Panc1 (cell line): ENCODE measurements around the gene TRO. TPM values are rescaled to one million over a fixed set of nuclear protein-coding genes. Genes with fewer than 3 reads are reported as not detected.

Source experiments
- ATAC-seq: fragments of 200-7000 bp; cut with Tn5 transposase; 2 replicates; pipeline ENCODE4 v1.9.1; 2020; ENCODE audit warnings: mild to moderate bottlenecking, moderate library complexity
- BruUV-seq: library from RNA; stranded (reverse); fragments of 400-500 nt; replicated peaks from 2 replicates; lab custom pipeline; 2021; lab: Mats Ljungman, UMichigan
- CTCF ChIA-PET: fragments of 300-600 bp; sonication (Branson Sonifier 250); formaldehyde crosslinking; loops from one replicate; lab custom pipeline; 2022; ENCODE audit warnings: antibody characterized with exemption; lab: Charles Lee
- POLR2A ChIA-PET: fragments of 300-600 bp; sonication (Branson Sonifier 250); formaldehyde crosslinking; loops from one replicate; lab custom pipeline; 2022; ENCODE audit warnings: antibody characterized with exemption; lab: Charles Lee
- DNase-seq: peaks from one replicate; pipeline ENCODE4 v3.0.0-alpha.2; 2010; ENCODE audit warnings: low read depth, low spot score
- H3K27ac ChIP-seq: 2 replicates; pipeline ENCODE4 v1.5.1; 2011; ENCODE audit warnings: mild to moderate bottlenecking, low read length, inconsistent platforms
- H3K27me3 ChIP-seq: fragments of 200-500 bp; sonication (Bioruptor generic); 2 replicates; pipeline ENCODE4 v1.6.0; 2014; ENCODE audit warnings: low read length, inconsistent platforms; ENCODE audit not compliant: control insufficient read depth, insufficient read depth
- H3K36me3 ChIP-seq: fragments of 200-500 bp; sonication (Bioruptor generic); 2 replicates; pipeline ENCODE4 v1.5.1; 2014; ENCODE audit warnings: inconsistent platforms, mild to moderate bottlenecking, low read length, moderate library complexity; ENCODE audit not compliant: control insufficient read depth, insufficient read depth
- H3K4me1 ChIP-seq: 2 replicates; pipeline ENCODE4 v1.5.1; 2011; ENCODE audit warnings: inconsistent platforms, mild to moderate bottlenecking, low read length, moderate library complexity; ENCODE audit not compliant: control insufficient read depth, insufficient read depth
- H3K4me3 ChIP-seq, 2 experiments: 2 replicates each; pipeline ENCODE4 v1.5.1; 2011 to 2012; ENCODE audit warnings: low read depth in 2 of 2, low read length in 2 of 2, mild to moderate bottlenecking in 2 of 2, inconsistent platforms in 1 of 2, moderate library complexity in 1 of 2
- H3K9me3 ChIP-seq: fragments of 200-500 bp; sonication (Bioruptor generic); 2 replicates; pipeline ENCODE4 v1.5.1; 2014; ENCODE audit warnings: low read depth, mild to moderate bottlenecking, inconsistent platforms, low read length, moderate library complexity; ENCODE audit not compliant: control insufficient read depth, insufficient read depth
- CTCF ChIP-seq: fragments of 450-650 bp; IDR thresholded peaks from 2 replicates; pipeline ENCODE4 v1.5.1; 2017; ENCODE audit warnings: mild to moderate bottlenecking
- POLR2AphosphoS5 ChIP-seq: IDR thresholded peaks from 2 replicates; pipeline ENCODE4 v1.6.1; 2012; ENCODE audit warnings: mild to moderate bottlenecking, low read depth, low read length, moderate library complexity
- REST ChIP-seq, 2 experiments: IDR thresholded peaks; 2 replicates each; pipeline ENCODE4 v1.6.1; 2011 to 2012; ENCODE audit warnings: low read depth in 2 of 2, control low read depth in 1 of 2, low read length in 1 of 2, mild to moderate bottlenecking in 1 of 2, moderate library complexity in 1 of 2; ENCODE audit not compliant: insufficient read depth in 1 of 2
- SIN3A ChIP-seq: IDR thresholded peaks from 2 replicates; pipeline ENCODE4 v1.6.1; 2012; ENCODE audit warnings: low read depth, mild to moderate bottlenecking, low read length, moderate library complexity, borderline replicate concordance; ENCODE audit not compliant: insufficient read depth
- TCF7L2 ChIP-seq: IDR thresholded peaks from 2 replicates; pipeline ENCODE4 v1.6.1; 2011; ENCODE audit warnings: mild to moderate bottlenecking, low read depth, low read length, inconsistent platforms
- in situ Hi-C: cut with HindIII; loops from 2 replicates; pipeline ENCODE4 v1.10.0; 2016; ENCODE audit warnings: low sequenced_read_pairs, low pct_unique_long_range_greater_than_20kb
- intact Hi-C: fragments of 100-400 bp; cut with micrococcal nuclease; formaldehyde crosslinking; loops from one replicate; pipeline ENCODE4 v1.10.0; 2022; ENCODE audit not compliant: unreplicated experiment
- total RNA-seq: library from RNA; stranded (reverse); gene quantifications from one replicate; pipeline ENCODE4 v1.2.1, GENCODE V29; 2021; ENCODE audit not compliant: unreplicated experiment

The TRO gene
- total RNA-seq, 1 experiment from 2014 or later = 2.4 TPM

- ChIA-PET CTCF (no interaction called here), POLR2A (no interaction called here)
- Histone ChIP-seq H3K9me3 (no peaks in the 10 kb centered on the region), H3K4me1 (no peaks in the 10 kb centered on the region), H3K27me3 (no peaks in the 10 kb centered on the region), H3K4me3 (no peak overlapping the region), H3K27ac (no peak overlapping the region), H3K36me3 (no peaks in the 10 kb centered on the region)
- BruUV-seq = no TSS peak
- in situ Hi-C loops (no loop called here), intact Hi-C loops (no loop called here)
- no peak for ATAC-seq
- no peak for DNase-seq
- TF ChIP-seq POLR2AphosphoS5 (no peak), CTCF (no peak), SIN3A (no peak), REST (IDR thresholded peaks at IDR 0.05; ENCODE audit: insufficient read depth in 1 of 2, low read depth in 2 of 2, low read length in 1 of 2) (no peak), TCF7L2 (no peak)
Observed at GRCh38 chrX:54964766-54965497, 44.3 kb downstream of the TRO start.

GRCh38 chrX:54977387-54977786 lies 56.8 kb downstream of the TRO start:
- Histone ChIP-seq H3K27me3 (no peaks in the 10 kb centered on the region), H3K36me3 (no peaks in the 10 kb centered on the region), H3K27ac (no peak overlapping the region), H3K9me3 (no peaks in the 10 kb centered on the region), H3K4me1 (no peaks in the 10 kb centered on the region), H3K4me3 (no peak overlapping the region)
- in situ Hi-C loops = no loop called here
- intact Hi-C loops = no loop called here
- CTCF ChIA-PET = no interaction called here
- no peak for TF ChIP-seq REST (IDR thresholded peaks at IDR 0.05; ENCODE audit: insufficient read depth in 1 of 2, low read depth in 2 of 2, low read length in 1 of 2)
- TF ChIP-seq CTCF = no peak
- no peak for TF ChIP-seq TCF7L2
- TF ChIP-seq POLR2AphosphoS5 = no peak
- no peak for TF ChIP-seq SIN3A
- POLR2A ChIA-PET = no interaction called here
- ATAC-seq (no peak), DNase-seq (no peak)
- BruUV-seq = no TSS peak
